Adrenal gland (tissue), 5 donors: ENCODE measurements around the gene HMSD.
"Not testable (repeated sequence)": the region's sequence is repeated elsewhere in the genome, so short reads cannot be mapped to it uniquely, and the experiment has no call there.

Experiments
- CTCF ChIP-seq, 6 experiments: fragments of 450-650 bp in 4 of 6; fragments of 200-600 bp in 2 of 6; sonication (generic) in 1 of 6; IDR thresholded peaks; 1 replicate in 5 of 6; 2 replicates in 1 of 6; pipeline versions ENCODE4 v1.5.1 to v1.8.0; 2016 to 2021; ENCODE audit warnings: antibody characterized with exemption in 6 of 6, mild to moderate bottlenecking in 2 of 6, moderate library complexity in 1 of 6
- POLR2A ChIP-seq, 2 donors: fragments of 450-650 bp; IDR thresholded peaks; one replicate each; pipeline ENCODE4 v1.6.1; 2017; ENCODE audit warnings: antibody characterized with exemption in 2 of 2, mild to moderate bottlenecking in 2 of 2, moderate library complexity in 1 of 2
- donor health status: DM: no; HTN: no; CAD: no.

DNA sequence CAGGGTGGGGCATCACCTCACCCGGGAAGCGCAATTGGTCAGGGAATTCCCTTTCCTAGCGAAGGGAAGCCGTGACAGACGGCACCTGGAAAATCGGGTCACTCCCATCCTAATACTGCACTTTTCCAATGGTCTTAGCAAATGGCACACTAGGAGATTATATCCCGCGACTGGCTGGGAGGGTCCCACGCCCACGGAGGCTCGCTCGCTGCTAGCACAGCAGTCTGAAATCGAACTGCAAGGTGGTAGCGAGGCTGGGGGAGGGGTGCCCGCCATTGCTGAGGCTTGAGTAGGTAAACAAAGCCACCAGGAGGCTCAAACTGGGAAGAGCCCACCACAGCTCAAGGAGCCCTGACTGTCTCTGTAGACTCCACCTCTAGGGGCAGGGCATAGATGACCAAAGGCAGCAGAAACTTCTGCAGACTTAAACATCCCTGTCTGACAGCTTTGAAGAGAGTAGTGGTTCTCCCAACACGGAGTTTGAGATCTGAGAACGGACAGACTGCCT is 8.5 kb upstream of the HMSD start:
- TF ChIP-seq POLR2A, CTCF (IDR thresholded peaks at IDR 0.05): not testable (repeated sequence)
